VCaP (cell line): ENCODE data around the gene POLD3.

Source experiments
- H3K27ac ChIP-seq: fragments of 450-650 bp; 2 replicates; pipeline ENCODE4 v1.5.1; 2017
- TF ChIP-seq, protein P1 (sequence below): fragments of 450-650 bp; conservative IDR thresholded peaks from 2 replicates; pipeline ENCODE4 v1.5.1; 2017; ENCODE audit warnings: mild to moderate bottlenecking, moderate library complexity

POLD3 gene

DNA sequence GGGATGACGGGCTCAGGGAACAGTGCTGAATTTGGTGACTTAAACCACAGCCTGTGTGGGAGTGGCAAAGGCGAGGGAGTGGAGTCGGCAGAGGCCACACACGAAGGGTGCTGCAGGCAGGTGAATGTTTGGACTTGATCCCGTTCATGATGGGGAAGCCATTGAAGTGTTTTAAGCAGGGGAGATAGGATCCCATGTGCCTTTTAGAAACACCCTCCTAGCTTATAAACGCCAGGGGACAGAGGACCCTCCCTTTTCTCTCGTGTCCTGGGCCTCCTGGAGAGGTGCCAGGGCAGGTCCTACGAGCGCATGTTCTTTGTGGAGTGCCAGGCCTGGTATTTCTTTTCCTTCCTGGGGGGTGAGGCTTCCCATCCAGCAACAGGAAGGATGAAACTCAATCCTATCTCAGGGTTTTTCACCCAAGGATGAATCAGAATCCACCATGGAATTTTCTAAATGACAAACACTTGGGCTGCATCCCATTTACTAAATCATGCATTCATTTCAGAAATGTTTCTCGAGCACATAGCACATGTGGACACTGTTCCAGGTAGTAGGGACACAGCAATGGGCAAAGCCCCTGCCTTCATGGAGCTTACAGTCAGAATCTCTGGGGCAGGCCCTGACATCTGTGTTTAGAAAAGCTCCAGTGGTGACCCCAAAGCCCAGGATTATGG, 79.3 kb downstream of the POLD3 start:
- TF ChIP-seq, protein P1, sequence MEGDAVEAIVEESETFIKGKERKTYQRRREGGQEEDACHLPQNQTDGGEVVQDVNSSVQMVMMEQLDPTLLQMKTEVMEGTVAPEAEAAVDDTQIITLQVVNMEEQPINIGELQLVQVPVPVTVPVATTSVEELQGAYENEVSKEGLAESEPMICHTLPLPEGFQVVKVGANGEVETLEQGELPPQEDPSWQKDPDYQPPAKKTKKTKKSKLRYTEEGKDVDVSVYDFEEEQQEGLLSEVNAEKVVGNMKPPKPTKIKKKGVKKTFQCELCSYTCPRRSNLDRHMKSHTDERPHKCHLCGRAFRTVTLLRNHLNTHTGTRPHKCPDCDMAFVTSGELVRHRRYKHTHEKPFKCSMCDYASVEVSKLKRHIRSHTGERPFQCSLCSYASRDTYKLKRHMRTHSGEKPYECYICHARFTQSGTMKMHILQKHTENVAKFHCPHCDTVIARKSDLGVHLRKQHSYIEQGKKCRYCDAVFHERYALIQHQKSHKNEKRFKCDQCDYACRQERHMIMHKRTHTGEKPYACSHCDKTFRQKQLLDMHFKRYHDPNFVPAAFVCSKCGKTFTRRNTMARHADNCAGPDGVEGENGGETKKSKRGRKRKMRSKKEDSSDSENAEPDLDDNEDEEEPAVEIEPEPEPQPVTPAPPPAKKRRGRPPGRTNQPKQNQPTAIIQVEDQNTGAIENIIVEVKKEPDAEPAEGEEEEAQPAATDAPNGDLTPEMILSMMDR, result no peak
- no peak overlapping the region for H3K27ac ChIP-seq

DNA sequence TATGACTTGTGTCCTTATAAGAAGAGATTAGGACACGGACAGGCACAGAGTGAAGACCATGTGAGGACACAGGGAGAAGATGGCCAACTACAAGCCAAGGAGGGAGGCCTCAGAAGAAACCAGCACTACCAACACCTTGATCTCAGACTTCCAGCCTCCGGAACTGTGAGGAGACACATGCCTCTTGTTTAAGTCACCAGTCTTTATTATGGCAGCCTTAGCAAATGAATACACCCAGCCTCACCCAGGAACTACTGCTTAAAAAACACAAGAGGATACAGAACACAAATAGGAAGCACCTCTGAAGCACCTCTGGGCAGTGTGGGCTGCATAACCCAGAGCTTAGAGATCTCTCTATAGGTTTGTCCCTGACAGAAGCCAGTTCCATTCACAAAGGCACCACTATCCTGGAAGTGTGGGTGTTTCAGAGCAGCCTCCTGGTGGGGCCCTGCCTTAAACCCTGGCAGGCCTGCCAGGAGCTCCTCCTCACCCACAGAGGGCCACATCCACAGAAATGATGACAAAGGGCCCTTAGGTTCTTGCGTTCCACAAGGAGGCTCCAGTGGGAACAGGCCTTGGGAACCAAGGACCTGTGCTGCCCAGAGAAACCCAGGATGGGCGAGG, 80.1 kb downstream of the POLD3 start:
- H3K27ac ChIP-seq, result no peak overlapping the region
- TF ChIP-seq, protein P1, result no peak

DNA sequence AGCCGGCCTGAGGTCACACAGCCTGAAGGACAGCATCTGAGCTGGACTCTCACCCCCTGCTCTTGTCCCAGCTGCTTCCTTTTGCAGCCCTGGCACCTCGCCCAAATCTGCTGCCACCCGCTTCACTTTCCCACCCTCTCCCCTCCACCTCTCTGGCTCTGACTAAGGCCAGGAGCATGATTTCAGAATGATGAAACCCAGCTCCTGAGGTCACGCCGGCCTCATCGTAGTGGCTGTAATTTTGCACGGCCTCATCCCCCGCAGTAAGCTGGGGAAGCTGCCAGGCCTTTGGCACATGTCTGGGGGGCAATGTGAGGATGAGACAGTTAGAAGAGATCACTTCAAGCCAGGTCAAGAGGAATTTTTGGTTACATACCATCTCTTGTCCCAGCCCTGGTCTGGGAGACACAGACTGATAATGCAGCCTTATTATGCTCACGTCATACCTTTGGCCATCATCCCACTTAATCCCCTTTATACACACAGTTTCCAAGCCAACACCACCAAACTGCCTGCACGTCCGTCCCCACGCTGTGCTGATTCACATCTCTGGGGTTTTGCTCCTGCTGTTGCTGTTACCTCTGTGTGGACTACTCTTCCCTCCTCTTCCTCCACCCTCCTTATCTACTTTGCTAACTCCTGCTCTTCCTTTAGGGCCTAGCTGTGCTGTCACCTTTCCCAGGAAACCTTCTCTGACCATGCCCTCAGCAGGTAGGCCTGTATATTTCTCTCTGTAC, 80.7 kb downstream of the POLD3 start:
- TF ChIP-seq, protein P1, result no peak
- H3K27ac ChIP-seq, result no peak overlapping the region

DNA sequence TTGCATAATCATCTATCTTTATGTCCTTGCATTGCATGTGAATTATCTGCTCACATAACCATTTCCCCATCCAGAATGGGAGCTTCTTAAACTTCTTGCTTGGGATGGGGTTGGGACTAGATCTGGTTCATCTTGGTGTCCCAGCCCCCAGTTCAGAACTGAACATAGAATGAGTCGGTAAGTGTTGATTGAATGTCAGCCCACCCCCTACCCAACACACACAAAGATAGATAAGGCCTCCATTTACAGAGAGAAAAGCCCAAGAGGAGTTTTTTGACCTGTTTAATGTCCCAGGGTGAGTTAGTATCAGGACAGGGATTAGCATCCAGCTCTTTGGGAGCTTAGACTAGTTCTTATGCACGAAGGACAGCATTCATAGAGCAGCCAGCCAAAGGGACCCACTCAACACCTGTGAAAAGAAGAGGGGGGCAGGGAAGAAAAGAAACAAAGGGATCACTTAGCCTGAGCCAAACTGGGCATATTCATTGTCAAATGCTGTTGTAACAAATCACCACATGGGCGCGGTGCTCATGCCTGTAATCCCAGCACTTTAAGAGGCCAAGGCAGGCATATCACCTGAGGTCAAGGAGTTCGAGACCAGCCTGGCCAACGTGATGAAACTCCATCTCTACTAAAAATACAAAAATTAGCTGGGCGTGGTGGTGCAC, 81.4 kb downstream of the POLD3 start:
- H3K27ac ChIP-seq, result no peak overlapping the region
- TF ChIP-seq, protein P1, result no peak

DNA sequence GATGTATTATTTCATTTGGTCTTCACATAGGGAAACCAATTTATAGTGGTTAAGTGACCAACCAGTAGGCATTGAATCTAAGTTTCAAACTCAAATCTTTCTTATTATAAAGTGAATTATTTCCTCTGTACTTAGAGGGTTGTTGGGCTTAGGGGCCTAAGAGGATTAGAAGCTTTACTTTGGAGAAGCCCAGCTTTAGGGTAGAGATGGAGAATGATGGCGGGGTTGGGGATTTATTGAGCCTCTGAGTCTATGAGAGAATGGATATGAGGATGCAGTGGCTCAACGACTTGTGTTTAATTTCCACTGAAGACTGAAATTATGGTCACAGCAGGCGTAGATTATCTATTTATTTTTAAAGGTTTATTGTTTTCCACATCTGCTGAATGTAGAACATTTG, 83.4 kb downstream of the POLD3 start:
- TF ChIP-seq, protein P1, result no peak
- H3K27ac ChIP-seq, result no peak overlapping the region

DNA sequence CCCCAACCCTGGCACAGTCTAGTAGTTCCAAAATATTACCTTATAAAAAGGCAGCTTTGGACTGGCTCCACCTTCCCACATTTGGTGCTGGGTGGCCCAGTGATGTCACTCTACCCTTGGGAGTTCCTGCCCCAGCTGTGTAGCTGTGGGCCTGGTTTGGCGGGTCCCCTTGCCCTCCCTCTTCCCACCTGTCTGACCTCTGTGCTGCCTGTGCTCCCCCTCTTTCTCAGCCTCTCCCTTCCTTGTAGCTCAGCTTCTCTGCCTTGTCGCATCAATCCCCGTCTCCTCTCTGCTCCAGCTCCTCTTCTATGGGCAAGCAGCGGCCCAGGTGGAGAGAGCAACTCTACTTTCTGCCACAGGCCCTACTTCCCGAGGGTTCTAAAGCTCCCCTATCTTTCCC, 84.2 kb downstream of the POLD3 start:
- no peak overlapping the region for H3K27ac ChIP-seq
- TF ChIP-seq, protein P1, result no peak

DNA sequence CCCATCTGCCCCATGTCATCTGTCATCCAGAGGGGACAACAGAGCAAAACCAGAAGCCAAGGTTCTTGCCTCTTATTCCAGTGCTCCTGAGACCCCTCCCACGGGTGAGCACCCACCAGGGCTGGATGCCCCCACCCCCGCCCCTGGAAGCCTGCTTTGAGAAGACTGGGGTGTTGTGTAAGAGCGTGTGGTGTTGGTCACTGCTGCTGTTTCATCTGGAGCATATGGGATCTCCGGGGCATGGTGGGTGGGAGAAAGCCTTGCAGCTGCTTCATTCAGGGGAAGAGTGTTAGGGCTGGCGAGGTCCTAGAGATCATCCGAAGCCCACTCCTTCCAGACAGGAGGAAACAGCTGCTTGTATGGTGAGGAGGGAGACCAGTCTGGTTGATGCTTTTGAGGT, 84.7 kb downstream of the POLD3 start:
- H3K27ac ChIP-seq, result no peak overlapping the region
- TF ChIP-seq, protein P1, result no peak
